Nephron (organoid): ENCODE data around the gene XAGE1B.
"Not testable (repeated sequence)": the region's sequence is repeated elsewhere in the genome, so short reads cannot be mapped to it uniquely, and the experiment has no call there.

Experiments
- H3K27ac Mint-ChIP-seq, 3 experiments: 2 replicates each; pipeline ENCODE4 v1.8.0; 2020; ENCODE audit warnings: mixed read lengths in 3 of 3, mild to moderate bottlenecking in 2 of 3, moderate library complexity in 1 of 3
- H3K27me3 Mint-ChIP-seq: 2 replicates; pipeline ENCODE4 v1.8.0; 2021; ENCODE audit warnings: low read depth, mild to moderate bottlenecking, moderate library complexity, mixed read lengths
- H3K36me3 Mint-ChIP-seq: 2 replicates; pipeline ENCODE4 v1.8.0; 2020; ENCODE audit warnings: low read depth, mixed read lengths
- H3K4me1 Mint-ChIP-seq: 2 replicates; pipeline ENCODE4 v1.8.0; 2020; ENCODE audit warnings: mixed read lengths
- H3K4me3 Mint-ChIP-seq, 3 experiments: 2 replicates each; pipeline ENCODE4 v1.8.0; 2020; ENCODE audit warnings: mild to moderate bottlenecking in 3 of 3, mixed read lengths in 3 of 3, moderate library complexity in 2 of 3
- H3K9me3 Mint-ChIP-seq: 2 replicates; pipeline ENCODE4 v1.8.0; 2020; ENCODE audit warnings: mixed read lengths

Gene XAGE1B

GRCh38 chrX:52471301-52471700 lies 45.6 kb downstream of the XAGE1B start:
- not testable (repeated sequence) for H3K27ac Mint-ChIP-seq, H3K9me3 Mint-ChIP-seq, H3K4me3 Mint-ChIP-seq, H3K27me3 Mint-ChIP-seq, H3K36me3 Mint-ChIP-seq, H3K4me1 Mint-ChIP-seq
